Cardiac fibroblast (primary cell): ENCODE data around the gene CAMTA1.

Experiments used
- DNase-seq, 2 donors: peaks; one replicate each; pipeline versions ENCODE4 v3.0.0 to v3.0.0-alpha.2; 2010; ENCODE audit warnings: low read depth in 2 of 2
- H3K4me3 ChIP-seq, 2 donors: replicated peaks in 1 of 2; 1 replicate in 1 of 2; 2 replicates in 1 of 2; pipeline ENCODE4 v1.5.1; 2011; ENCODE audit warnings: low read depth in 2 of 2, low read length in 2 of 2, mild to moderate bottlenecking in 2 of 2, moderate library complexity in 1 of 2
- TF ChIP-seq, protein P1 (sequence below): IDR thresholded peaks from one replicate; pipeline ENCODE4 v1.5.1; 2011; ENCODE audit warnings: low read depth, mild to moderate bottlenecking, low read length, inconsistent platforms

Gene CAMTA1

DNA sequence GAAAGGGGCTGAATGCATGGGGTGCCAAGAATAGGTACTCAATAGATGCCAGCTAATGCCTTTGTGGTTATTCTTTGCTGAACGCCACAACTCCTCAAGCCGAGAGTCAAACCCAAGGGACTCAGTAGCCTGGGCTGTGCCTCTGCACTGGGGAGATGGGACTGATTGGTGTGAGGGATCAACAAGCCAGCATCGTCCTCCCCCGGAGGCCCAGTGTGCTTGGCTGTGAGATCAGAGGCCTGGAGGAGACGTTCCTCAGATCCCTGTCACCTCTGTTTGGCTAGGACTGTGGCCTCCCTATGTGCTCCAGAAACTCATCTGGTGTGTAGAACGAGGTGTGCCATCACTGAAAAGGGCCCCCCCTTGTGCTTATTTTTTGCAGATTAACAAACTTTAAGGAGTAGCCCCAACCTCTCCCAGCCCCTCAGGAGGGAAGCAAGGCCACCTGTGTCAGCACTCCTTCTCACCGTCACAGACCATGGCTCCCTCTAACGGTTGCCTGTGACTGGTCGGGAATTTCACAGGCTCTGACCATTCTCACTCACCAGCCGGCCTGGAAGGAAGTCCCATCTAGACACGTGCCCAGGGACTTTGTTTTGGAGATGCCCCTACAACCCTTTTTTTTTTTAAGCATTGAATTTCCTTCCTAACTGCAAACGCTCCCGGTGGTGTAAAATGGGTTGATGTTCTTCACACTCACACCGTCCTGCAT is 791.8 kb downstream of the CAMTA1 start:
- peak in 1 of 2 donors; percentile 14 for DNase-seq
- no peak overlapping the region for H3K4me3 ChIP-seq
- TF ChIP-seq, protein P1, sequence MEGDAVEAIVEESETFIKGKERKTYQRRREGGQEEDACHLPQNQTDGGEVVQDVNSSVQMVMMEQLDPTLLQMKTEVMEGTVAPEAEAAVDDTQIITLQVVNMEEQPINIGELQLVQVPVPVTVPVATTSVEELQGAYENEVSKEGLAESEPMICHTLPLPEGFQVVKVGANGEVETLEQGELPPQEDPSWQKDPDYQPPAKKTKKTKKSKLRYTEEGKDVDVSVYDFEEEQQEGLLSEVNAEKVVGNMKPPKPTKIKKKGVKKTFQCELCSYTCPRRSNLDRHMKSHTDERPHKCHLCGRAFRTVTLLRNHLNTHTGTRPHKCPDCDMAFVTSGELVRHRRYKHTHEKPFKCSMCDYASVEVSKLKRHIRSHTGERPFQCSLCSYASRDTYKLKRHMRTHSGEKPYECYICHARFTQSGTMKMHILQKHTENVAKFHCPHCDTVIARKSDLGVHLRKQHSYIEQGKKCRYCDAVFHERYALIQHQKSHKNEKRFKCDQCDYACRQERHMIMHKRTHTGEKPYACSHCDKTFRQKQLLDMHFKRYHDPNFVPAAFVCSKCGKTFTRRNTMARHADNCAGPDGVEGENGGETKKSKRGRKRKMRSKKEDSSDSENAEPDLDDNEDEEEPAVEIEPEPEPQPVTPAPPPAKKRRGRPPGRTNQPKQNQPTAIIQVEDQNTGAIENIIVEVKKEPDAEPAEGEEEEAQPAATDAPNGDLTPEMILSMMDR = peak; percentile 26

DNA sequence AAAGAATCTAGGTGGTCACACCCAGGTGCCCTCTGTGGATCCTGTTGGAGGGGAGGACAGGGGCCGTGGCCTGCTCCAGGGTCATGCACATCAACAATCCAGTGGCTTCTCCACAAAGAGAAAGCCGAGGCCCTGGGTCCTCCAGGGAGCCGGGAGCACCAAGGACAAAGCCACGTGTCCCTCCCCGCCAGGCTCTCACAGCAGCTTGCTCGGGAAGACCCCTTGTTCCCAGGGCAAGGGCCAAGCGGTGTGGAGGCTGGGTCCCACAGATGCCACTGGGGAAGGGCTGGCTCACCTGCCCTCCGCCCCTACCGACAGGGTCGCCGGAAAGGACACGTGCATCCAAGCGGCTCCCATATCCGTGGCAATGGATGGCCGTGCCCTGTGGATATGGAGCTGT is 793.0 kb downstream of the CAMTA1 start:
- no peak for DNase-seq
- TF ChIP-seq, protein P1 = no peak

DNA sequence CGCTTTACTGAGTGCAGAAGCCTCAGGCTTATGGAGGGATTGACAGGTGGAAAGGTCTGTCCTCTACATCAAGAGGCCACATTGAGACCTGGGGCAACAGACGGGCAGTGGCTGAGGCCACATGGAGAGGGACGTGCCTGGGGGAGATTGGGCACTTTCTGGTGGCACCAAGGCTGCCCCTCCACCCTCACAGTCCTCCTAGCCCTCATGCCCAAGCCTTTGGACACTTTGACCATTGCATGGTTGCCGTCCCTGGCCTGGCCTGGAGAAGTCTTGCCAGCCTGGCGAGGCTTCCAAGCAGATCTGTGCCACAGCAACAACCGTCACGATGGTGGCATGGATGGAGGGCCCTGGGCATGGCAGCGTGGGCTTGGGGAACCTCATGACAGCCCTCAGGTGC is 793.8 kb downstream of the CAMTA1 start:
- no peak overlapping the region for H3K4me3 ChIP-seq
- TF ChIP-seq, protein P1 = no peak
- DNase-seq = no peak

More for the DNA sequence above, 793.0 kb downstream of the CAMTA1 start:
- H3K4me3 ChIP-seq = no peak overlapping the region

DNA sequence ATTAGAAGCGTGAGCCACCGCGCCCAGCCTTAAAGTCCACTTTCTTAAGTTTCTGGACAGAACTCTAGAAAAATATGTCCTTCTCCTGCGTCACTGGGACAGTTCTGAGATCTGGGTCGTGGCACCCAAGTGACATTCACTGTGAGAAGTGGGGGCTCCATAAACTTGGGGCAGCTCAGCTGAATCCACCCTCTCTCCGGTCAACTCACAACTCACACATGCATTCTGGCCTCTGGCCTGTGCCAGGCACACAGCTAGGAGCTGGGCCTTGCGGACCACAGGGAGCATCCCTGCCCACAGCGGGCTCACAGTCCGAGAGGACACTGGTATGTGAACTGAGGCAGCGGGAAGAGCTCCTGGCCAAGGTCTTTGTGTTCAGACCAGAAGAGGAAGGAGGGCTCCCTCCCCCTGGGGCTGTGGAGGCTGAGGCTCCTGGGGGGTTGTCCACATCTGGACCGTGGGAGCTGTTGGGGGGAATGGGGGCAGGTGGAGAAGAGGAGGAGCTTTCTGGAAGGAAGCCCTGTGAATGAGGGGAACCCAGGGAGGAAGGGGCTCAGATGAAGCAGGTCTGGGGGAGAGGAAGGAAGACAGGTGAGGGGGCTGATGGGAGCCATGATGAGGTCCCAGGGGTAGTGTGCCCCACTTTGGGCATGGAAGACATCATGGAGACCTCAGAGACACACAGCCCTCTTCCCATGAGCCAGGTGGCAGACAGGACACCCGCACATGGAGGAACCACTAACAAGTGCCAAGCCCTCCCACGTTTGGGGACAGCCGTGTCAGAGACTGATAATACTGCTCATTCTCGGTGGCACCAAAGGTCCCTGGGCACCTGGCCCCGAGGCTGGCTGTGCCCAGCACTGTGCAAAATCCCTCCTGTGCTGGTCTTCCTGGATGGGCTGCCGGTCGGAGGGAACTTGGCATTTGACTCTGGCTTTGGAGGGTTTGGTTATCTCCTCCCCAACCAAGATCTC is 794.9 kb downstream of the CAMTA1 start:
- DNase-seq = no peak
- H3K4me3 ChIP-seq = no peak overlapping the region
- TF ChIP-seq, protein P1 = no peak

DNA sequence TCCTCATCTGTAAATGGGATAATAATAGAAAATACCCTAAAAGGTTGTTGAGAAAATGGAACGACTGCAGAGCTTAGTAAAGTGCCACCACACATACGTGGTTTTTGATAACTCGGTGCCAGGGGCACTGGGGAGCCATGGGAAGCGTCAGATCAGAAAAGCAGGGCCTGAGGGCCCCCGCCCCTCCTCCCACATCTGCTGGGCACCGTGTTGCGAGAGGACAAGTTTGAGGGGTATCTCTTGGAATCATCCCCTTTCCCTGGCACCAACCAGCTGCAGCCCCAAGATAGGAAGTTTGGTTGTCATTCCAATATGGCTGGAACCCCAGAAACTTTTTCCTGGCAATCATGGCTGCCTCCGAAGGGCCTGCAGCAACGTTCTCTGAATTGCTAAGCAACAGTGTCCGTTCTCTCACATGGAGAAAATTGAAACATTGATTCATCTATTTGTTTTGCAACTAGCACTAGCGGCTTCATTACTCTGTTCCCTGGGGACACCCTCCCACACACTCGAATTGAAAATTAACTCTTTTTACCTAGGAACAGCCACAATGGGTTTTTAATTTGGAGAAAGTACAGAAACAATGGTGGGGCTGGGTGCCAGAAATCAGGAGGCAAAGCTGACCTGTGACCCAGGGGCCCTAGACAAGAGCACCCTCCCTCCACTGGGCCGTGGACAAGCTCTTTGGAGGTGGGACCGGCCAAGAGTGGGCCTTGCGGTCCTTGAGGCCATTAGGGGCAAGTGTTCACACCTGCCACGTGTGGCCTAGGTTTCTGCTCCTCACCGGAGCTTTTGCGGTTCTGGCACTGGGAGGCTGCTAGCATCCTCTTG is 795.9 kb downstream of the CAMTA1 start:
- peak; percentile 29 to 61 for DNase-seq
- no peak overlapping the region for H3K4me3 ChIP-seq
- TF ChIP-seq, protein P1 = no peak

DNA sequence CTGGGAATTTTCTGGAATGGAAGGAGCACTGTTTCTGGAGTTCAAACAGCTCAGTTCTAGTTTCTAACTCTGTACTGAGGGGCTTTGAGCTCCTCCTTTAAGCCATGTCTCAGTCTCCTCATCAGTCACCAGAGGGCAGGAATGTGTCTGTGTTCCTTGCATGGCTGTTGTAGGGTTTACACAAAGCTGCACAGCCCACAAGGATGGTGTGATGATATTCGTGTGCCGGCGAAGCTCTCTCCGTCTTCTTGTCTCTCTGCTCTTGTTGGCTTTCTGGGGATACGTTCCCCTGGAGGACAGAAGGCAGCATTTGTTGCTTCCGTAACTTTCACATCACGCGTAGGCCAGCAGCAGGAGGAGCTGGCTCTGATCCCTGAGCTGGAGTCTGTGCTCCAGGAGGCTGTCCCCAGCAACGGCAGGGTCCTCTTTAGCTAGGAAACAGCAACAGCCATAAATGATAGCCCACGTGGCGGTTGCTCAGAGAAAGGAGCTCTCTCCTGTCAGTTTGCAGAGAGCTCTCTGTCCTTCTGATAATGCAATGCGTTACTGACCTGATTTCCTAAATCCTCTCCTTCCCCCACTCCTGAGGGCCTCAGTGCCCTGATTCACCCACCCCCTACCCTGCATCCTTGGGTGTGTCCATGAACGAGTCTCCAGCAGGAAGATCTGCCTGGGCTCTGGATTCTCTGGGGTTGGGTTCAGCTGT is 796.7 kb downstream of the CAMTA1 start:
- DNase-seq = peak; percentile 1 to 4
- H3K4me3 ChIP-seq = no peak overlapping the region
- TF ChIP-seq, protein P1 = no peak
